Measurements from ENCODE around the gene RIMOC1.

RIMOC1 gene

DNA sequence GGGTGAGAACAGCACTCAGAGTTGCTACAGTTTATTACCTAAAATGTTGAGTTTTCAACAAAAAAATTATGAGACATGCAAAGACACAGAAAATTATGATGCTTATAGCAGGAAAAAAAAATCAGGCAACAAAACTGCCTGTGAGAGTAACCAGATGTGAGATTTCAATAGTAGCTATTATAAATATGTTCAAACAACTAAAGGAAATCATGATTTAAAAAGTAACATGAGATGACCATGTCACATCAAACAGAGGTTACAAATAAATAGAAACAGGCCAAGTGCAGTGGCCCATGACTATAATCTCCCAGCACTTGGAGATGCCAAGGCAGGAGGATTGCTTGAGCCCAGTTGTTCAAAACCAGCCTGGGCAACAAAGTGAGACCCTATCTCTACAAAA is 12.1 kb upstream of the RIMOC1 start:
- TF ChIP-seq ZFX (IDR thresholded peaks at IDR 0.05) (no peak), CTCF (conservative IDR thresholded peaks at IDR 0.05) (no peak)

GRCh38 chr5:41893074-41893851 is 10.9 kb upstream of the RIMOC1 start:
- no peak for TF ChIP-seq ZFX (IDR thresholded peaks at IDR 0.05)
- no peak overlapping the region for H3K27ac ChIP-seq

More for the DNA sequence above, 12.1 kb upstream of the RIMOC1 start:
- no peak overlapping the region for H3K27ac ChIP-seq

DNA sequence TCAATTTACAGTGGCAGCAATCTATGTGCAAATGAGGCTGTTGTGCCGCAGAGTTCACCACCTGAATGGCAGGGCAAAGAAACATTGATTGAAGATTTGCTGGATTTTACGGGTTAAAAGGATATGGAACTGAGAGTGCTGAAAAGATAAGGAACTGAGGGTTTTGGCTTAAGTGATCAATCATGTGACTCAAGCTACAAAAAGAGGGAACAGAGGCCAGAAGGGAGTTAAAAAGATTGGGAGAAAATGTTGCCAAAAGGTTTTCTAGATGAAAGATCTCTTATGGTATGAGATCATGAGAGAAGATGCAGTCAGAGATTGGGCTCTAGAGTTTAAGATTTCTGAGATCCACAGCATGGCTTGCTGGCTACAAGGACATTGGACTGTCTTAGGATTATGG is 7.9 kb upstream of the RIMOC1 start:
- H3K27ac ChIP-seq = no peak overlapping the region
- TF ChIP-seq ZFX (IDR thresholded peaks at IDR 0.05) (no peak), CTCF (conservative IDR thresholded peaks at IDR 0.05) (no peak)

- peak overlapping the region; percentile 76 for H3K27ac ChIP-seq
- TF ChIP-seq CTCF (conservative IDR thresholded peaks at IDR 0.05) = no peak
- no peak for TF ChIP-seq ZFX (IDR thresholded peaks at IDR 0.05)
Measured at GRCh38 chr5:41903382-41903891, 707 bp upstream of the RIMOC1 start.

DNA sequence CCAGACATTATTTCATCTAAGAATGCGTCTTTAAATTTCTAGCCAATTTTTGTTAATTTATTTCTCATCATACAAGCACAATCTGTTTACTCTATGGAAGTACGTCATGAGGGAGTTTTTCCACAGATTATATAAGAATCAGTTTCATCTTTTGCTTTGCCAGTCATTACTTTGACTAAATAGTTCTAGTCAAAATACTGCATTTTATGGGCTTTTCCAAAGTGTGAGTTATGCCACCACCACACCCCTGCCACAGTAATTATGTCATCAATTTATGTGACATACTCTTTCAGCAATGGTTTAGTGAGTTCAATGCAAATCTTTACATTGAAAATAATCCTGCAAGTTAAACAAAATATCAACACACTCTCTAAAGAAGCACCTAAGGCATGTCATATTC is 2.0 kb downstream of the RIMOC1 start:
- TF ChIP-seq ZFX (IDR thresholded peaks at IDR 0.05) (no peak), CTCF (conservative IDR thresholded peaks at IDR 0.05) (no peak)
- H3K27ac ChIP-seq = no peak overlapping the region

DNA sequence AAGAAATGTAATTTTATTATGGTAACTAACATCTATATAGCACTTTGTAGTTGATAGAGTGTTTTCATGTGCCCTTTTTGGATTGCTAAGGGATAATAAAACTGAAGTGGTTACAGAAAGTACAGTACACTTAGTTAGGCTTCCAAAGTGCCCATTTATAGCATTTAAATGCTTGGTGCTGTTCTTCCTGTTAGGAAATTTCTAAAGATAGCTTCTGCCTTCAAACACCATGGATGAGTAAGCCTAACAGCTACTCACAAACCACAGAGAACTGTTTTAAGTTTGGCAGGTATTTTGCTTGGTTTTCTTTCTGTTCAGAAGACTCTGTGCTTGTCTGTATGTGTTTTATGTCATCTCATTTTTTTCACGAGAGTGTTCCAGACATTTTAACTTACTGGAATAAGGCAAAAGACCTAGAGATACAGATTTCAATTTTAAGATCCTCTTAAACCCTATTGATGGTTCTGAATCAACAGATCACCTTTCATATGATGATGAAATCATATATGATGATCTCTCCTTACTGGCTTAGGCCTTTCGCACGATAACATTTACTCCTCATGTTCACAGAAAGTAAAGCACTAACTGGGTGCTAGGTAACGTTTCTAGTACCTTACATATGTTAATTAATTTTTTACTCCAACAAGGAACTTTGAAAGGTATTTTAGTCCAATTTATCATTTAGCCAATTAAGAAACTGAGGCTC is 4.4 kb downstream of the RIMOC1 start:
- TF ChIP-seq CTCF (conservative IDR thresholded peaks at IDR 0.05) (no peak), ZFX (IDR thresholded peaks at IDR 0.05) (no peak)

DNA sequence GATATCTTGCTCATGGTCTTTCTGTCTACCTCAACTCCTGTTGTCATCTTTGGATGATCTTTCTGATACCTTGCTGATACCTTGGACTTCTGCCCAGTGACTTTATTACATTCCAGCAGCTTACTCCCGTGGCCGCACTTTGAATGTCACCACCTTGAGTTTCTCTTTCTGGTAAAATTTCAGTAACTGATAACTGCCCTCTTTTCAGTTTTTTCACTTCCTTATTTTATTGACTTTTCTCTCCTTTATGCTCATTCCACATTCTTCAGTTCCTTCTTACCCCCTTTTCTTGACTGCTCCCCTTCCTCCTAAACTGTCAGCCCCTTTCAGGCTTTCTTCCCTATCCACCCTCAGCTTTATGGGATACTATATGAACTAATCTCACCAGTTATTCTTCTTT is 14.0 kb downstream of the RIMOC1 start:
- H3K27ac ChIP-seq = no peak overlapping the region
- TF ChIP-seq ZFX (IDR thresholded peaks at IDR 0.05) (no peak), CTCF (conservative IDR thresholded peaks at IDR 0.05) (no peak)

More for the DNA sequence above, 4.4 kb downstream of the RIMOC1 start:
- no peak overlapping the region for H3K27ac ChIP-seq

All from C4-2B (cell line).